Mucosa of rectum (tissue), 2 donors: Measurements from ENCODE around the gene PCNX2.
"Not testable (repeated sequence)": the region's sequence is repeated elsewhere in the genome, so short reads cannot be mapped to it uniquely, and the experiment has no call there.

Experiments
- H3K27ac ChIP-seq, 2 donors: one replicate each; pipeline ENCODE4 v1.7.0; 2013; ENCODE audit warnings: inconsistent platforms in 2 of 2, low read depth in 2 of 2, low read length in 2 of 2
- H3K27me3 ChIP-seq, 2 donors: one replicate each; pipeline ENCODE4 v1.7.0; 2013; ENCODE audit warnings: low read length in 2 of 2; ENCODE audit not compliant: control insufficient read depth in 2 of 2, insufficient read depth in 2 of 2
- H3K36me3 ChIP-seq, 2 donors: one replicate each; pipeline ENCODE4 v1.7.0; 2013; ENCODE audit warnings: low read length in 2 of 2; ENCODE audit not compliant: control insufficient read depth in 2 of 2, insufficient read depth in 2 of 2
- H3K4me1 ChIP-seq, 2 donors: one replicate each; pipeline ENCODE4 v1.7.0; 2013; ENCODE audit warnings: low read length in 2 of 2, mild to moderate bottlenecking in 1 of 2; ENCODE audit not compliant: control insufficient read depth in 2 of 2, insufficient read depth in 2 of 2
- H3K4me3 ChIP-seq, 2 donors: one replicate each; pipeline ENCODE4 v1.7.0; 2013; ENCODE audit warnings: low read length in 2 of 2
- H3K9ac ChIP-seq, 2 donors: one replicate each; pipeline ENCODE4 v1.7.0; 2013; ENCODE audit warnings: low read length in 2 of 2, low read depth in 1 of 2, mild to moderate bottlenecking in 1 of 2
- H3K9me3 ChIP-seq, 2 donors: one replicate each; pipeline ENCODE4 v1.7.0; 2013; ENCODE audit warnings: low read length in 2 of 2; ENCODE audit not compliant: control insufficient read depth in 2 of 2
- donor health status: healthy.
- donor health status: Normal muscosa, but diverticular disease.

Gene PCNX2

DNA sequence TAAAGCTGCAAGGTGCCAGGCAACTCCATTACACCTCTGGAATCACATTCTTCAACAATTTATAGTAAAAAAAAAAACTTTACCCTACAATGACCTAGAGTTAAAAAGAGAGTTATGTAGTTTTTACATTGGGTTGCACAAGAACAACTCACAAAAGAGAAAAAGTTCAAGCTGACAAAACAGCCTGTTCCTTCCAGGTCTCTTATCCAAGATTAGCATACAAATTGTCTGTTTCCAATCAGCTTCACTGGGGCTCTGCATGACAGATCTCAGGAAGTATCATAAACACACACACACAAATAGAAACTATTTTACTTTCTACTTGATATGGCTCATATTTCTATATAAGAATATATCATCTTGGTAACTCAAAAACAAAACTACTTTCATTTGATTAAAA lies 154.6 kb downstream of the PCNX2 start:
- no peak overlapping the region for H3K27ac ChIP-seq
- no peaks in the 10 kb centered on the region for H3K27me3 ChIP-seq
- no peaks in the 10 kb centered on the region for H3K36me3 ChIP-seq
- H3K9me3 ChIP-seq: no peaks in the 10 kb centered on the region
- no peaks in the 10 kb centered on the region for H3K4me1 ChIP-seq
- H3K9ac ChIP-seq: no peak overlapping the region
- no peak overlapping the region for H3K4me3 ChIP-seq

DNA sequence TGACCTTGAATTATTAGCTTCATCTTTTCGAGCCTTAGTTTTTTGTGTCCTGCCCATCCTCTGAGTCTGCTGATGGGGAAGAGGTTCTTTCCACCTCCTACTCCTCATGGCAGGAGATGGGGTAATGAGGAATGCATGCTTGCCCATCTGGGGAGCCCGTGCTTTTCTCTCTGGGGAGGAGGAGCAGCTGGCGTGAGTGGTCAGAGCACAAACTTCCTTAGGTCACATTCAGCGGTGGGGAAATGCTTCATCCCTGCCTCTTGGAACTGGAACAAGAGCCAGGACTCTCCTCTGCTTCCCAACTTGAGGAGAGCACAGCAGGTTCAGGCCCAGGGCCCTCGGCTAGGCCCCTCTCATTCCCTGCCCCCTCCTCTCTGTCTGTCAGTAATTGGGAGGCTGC lies 155.0 kb downstream of the PCNX2 start:
- Histone ChIP-seq H3K36me3 (no peaks in the 10 kb centered on the region), H3K9me3 (no peaks in the 10 kb centered on the region), H3K9ac (no peak overlapping the region), H3K4me1 (no peaks in the 10 kb centered on the region), H3K27me3 (no peaks in the 10 kb centered on the region), H3K27ac (no peak overlapping the region), H3K4me3 (no peak overlapping the region)

DNA sequence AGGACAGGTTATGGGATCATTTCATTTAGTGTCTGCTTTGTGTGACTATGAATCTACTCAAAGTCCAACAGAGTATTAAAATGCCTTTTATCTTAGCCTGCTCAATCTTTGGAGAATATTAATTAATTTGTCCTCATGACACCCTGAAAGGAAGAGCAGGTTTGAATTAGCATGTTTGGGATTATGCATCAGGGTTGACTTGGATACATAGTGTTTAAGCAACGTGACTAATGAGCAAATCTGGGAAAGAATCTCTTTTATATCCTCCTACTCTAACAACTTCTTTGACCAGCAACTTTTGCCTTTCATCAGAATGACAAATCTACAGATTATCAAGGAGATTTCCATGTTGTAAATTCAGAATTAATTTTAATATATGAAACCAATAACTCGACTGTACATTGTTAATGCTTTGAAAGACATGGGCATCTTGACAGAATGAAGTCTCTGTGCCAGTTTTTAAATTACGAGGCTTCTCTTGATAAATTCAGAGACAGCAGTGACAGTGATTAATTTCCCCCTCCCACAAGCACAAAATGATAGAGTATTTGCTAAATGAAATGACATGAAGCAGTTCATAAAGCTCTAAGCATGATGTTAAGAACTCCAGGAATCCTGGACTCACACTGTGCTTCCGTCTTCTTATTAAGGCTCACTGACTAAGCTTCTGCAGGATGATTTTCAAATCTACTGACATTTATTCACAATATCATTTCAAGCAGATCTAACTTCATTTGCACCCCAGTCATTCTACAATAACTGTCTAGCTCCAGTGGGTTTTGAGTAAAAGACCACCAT lies 156.5 kb downstream of the PCNX2 start:
- no peak overlapping the region for H3K9ac ChIP-seq
- H3K4me1 ChIP-seq: no peaks in the 10 kb centered on the region
- no peak overlapping the region for H3K4me3 ChIP-seq
- H3K27me3 ChIP-seq: no peaks in the 10 kb centered on the region
- no peak overlapping the region for H3K27ac ChIP-seq
- no peaks in the 10 kb centered on the region for H3K9me3 ChIP-seq
- no peaks in the 10 kb centered on the region for H3K36me3 ChIP-seq

DNA sequence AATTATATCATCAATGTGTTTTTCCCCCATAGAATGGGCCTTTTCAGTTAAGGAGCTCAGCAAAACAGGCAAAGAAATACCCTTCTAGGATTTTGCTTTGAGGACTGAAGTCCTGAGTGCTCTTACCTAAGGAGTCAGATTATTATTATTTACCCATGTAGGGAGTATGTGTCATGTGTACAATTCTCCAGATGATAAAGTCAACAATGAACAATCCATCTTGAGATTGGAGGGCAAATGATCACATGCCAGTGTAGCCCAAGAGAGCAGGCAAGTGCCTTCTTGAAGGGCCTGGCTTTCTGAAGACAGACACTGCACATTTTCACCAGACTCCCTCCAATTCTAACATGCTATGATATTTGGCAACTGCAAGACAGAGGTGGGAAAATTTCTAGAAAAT lies 159.7 kb downstream of the PCNX2 start:
- H3K4me1 ChIP-seq: no peaks in the 10 kb centered on the region
- no peak overlapping the region for H3K4me3 ChIP-seq
- H3K9me3 ChIP-seq: no peaks in the 10 kb centered on the region
- no peak overlapping the region for H3K27ac ChIP-seq
- H3K27me3 ChIP-seq: no peaks in the 10 kb centered on the region
- no peak overlapping the region for H3K9ac ChIP-seq
- H3K36me3 ChIP-seq: no peaks in the 10 kb centered on the region

DNA sequence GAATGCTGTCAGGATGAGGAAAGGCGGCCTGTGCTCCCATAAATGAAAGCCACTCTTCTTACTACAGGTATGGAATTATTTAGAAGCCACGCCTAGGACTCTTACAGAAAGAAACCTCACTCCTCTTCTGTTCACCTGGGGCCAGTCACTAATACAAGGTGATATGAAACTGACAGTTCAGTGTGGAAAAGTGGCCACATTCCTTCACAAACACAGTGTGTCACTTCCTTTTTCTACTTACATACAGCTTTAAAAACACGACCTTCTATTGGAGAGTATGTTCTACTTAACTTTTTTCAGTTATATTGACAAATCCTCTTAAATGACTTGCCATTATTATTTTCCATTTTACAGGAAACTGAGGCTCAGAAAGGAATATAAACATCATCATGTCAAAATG lies 163.1 kb downstream of the PCNX2 start:
- H3K9ac ChIP-seq: no peak overlapping the region
- H3K4me1 ChIP-seq: no peaks in the 10 kb centered on the region
- no peak overlapping the region for H3K4me3 ChIP-seq
- H3K9me3 ChIP-seq: no peaks in the 10 kb centered on the region
- no peaks in the 10 kb centered on the region for H3K27me3 ChIP-seq
- H3K36me3 ChIP-seq: no peaks in the 10 kb centered on the region
- H3K27ac ChIP-seq: no peak overlapping the region

DNA sequence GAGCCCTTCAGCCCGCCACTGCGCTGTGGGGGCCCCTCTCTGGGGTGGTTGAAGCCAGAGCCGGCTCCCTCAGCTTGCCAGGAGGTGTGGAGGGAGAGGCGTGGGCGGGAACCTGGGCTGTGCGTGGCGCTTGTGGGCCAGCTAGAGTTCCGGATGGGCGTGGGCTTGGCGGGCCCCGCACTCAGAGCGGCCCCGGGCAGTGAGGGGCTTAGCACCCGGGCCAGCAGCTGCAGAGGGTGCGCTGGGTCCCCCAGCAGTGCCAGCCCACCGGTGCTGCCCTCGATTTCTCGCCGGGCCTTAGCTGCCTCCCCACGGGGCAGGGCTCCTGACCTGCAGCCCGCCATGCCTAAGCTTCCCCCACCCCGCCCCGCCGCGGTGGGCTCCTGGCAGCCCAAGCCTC lies 166.5 kb downstream of the PCNX2 start:
- H3K27ac ChIP-seq, H3K9me3 ChIP-seq, H3K9ac ChIP-seq, H3K4me1 ChIP-seq, H3K4me3 ChIP-seq, H3K27me3 ChIP-seq, H3K36me3 ChIP-seq: not testable (repeated sequence)

DNA sequence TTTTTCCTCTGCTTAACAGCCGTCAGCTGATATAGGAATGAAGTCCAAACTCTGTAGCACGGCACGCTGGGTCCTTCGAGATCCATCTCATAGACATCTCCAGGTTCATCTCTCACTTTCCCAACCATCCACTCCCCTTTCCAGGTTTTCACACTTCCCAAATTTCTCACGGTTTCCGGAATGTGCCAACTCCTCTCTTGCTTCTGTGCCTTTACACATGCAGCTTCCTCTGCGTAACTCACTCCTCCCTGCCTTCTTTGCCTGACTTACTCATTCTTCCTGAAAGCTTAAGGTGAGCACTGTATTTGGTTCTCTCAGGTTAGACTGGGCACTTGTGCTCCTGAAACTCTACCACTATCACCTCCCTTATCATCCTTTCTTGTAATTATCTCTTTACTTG lies 168.4 kb downstream of the PCNX2 start:
- Histone ChIP-seq H3K27me3 (no peaks in the 10 kb centered on the region), H3K9me3 (no peaks in the 10 kb centered on the region), H3K4me1 (no peaks in the 10 kb centered on the region), H3K36me3 (no peaks in the 10 kb centered on the region), H3K27ac (no peak overlapping the region), H3K4me3 (no peak overlapping the region), H3K9ac (no peak overlapping the region)

DNA sequence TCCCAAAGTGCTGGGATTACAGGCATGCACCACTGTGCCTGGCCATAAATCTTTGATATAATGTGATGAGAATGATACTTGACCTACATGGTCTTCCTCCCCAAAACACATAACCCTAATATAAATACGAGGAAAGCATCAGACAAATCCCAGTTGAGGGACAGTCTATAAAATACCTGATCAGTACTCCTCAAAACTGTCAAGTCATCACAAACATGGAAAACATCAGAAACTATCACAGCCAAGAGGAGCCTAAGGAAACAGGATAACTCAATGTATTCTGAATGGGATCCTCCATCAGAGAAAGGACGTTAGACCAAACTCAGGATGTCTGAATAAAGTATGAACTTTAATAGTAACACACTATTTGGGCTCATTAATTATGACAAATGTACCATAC lies 172.7 kb downstream of the PCNX2 start:
- Histone ChIP-seq H3K4me3 (no peak overlapping the region), H3K27ac (no peak overlapping the region), H3K9me3 (no peaks in the 10 kb centered on the region), H3K4me1 (no peaks in the 10 kb centered on the region), H3K36me3 (no peaks in the 10 kb centered on the region), H3K27me3 (no peaks in the 10 kb centered on the region), H3K9ac (no peak overlapping the region)

DNA sequence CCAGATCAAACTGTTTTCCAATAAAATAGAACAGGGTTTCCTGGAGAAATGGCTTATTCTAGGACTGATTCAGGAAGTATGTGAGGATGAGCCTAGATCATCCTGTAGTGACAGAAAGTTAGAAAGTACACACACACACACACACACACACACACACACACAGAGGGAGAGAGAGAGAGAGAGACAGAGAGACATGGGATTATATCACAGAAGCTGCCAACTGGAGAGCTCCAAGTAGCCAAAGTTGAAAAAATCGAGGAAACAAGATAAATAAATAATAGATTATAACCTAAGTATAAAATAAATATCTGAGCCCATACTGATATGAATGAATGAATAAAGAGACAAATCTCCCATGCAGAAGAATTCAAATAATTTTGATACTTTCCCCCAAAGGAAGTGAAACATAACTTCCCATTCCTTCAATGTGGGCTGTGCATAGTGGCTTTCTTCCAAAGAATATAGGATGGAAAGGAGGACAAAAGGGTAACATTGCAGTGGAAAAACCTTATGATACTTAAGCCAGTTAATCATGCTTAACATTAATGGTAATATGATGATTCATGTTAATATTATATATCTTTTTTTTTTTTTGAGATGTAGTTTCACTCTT lies 173.5 kb downstream of the PCNX2 start:
- Histone ChIP-seq H3K27me3 (no peaks in the 10 kb centered on the region), H3K9ac (no peak overlapping the region), H3K27ac (no peak overlapping the region), H3K4me1 (no peaks in the 10 kb centered on the region), H3K36me3 (no peaks in the 10 kb centered on the region), H3K9me3 (no peaks in the 10 kb centered on the region), H3K4me3 (no peak overlapping the region)

DNA sequence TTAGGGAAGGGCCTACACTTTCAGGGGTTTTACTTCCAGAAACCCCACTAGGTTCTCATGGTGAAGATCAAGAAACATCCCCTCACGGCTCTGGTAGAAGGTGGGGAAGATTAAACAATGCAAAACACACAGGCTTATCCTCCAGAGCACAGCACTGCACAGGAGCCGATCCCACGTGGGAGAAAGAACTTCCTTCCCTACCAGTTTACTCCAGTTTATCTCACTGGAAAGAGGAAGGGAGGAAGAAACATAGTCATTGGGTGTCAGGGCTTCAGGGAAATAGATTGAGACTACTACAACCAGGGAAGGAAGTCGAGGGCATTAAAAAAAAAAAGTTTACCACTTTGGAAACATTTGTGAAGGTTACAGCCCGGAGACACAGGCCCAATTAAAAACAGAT lies 180.7 kb downstream of the PCNX2 start:
- no peaks in the 10 kb centered on the region for H3K4me1 ChIP-seq
- H3K36me3 ChIP-seq: no peaks in the 10 kb centered on the region
- no peaks in the 10 kb centered on the region for H3K27me3 ChIP-seq
- H3K9ac ChIP-seq: no peak overlapping the region
- no peak overlapping the region for H3K4me3 ChIP-seq
- H3K9me3 ChIP-seq: no peaks in the 10 kb centered on the region
- no peak overlapping the region for H3K27ac ChIP-seq
